ENCODE data around the gene ARL16.

GRCh38 chr17:81700353-81701287 lies 17.0 kb upstream of the ARL16 start:
- TF ChIP-seq CTCF (IDR thresholded peaks at IDR 0.05) (no peak), POLR2A (IDR thresholded peaks at IDR 0.05) (no peak)
